ENCODE results near the gene LENG8.
"Not testable (repeated sequence)": the region's sequence is repeated elsewhere in the genome, so short reads cannot be mapped to it uniquely, and the experiment has no call there.

The LENG8 gene

GRCh38 chr19:54461613-54462012 lies 12.6 kb downstream of the LENG8 start:
- DNase-seq (ENCODE audit: low read depth in 3 of 3): no peak

DNA sequence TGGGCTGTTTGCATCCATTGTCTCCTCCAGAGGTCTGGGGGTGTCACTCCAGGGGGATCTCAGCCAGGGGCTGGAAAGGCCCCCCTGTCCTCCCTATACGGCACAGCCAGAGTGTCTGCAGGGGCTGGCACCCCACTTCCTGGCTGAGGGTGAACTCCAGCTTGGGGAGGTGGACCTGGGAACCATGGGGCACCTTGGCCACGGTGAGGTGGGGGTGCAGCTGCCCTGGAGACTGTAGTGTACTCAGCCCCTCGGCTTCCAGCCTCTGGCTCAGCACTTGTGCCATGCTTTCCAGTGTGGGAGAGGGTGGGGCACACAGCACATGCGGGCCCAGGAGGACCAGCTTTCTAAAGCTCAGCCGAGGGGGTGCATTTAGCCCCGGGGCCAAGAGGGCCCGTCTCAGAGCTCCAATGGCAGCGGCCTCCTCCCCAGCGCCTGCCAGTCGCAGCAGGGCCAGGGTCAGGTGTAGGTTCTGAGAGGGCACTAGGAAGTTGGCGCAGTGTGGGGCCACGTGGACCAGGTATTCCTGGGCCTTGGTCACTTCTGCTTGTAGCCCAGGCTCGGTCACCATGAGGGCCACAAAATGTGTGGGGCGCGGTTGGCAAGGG lies 13.2 kb downstream of the LENG8 start:
- no peak for DNase-seq (ENCODE audit: low read depth in 3 of 3)

- peak; percentile 38 to 46 (median 43) for DNase-seq (ENCODE audit: low read depth in 3 of 3)
Observed at GRCh38 chr19:54462655-54463530, 13.9 kb downstream of the LENG8 start.

DNA sequence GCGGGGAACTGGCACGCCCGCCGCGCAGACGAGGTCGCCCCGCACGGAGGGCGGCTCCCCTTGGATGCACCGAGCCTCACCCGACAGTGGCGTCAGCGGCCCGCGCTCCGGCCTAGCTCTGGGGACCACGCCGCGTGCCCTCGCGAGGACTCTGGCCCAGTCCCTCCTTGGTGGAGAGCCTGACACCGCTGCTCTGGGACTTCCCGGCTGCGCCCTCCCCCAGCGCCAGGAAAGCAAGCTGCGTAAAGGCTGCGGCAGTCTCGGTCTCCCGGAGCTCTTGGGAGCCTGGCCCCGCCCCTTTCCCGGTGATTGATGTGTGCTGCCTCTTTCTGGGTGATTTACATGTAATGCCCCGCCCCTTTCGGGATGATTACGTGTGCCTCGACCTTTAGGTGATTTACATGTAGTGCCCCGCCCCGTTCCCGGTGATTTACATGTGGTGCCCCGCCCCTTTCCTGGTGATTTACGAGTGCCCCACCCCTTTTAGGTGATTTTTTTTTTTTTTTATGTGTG lies 14.6 kb downstream of the LENG8 start, which contains the start of gene LENG9:
LENG9 (minus strand) TSS at position 248 of the 513 bp plus-strand sequence. CDS start 252 bp downstream, outside the sequence.
- peak; percentile 82 to 88 (median 87) for DNase-seq (ENCODE audit: low read depth in 3 of 3)

DNA sequence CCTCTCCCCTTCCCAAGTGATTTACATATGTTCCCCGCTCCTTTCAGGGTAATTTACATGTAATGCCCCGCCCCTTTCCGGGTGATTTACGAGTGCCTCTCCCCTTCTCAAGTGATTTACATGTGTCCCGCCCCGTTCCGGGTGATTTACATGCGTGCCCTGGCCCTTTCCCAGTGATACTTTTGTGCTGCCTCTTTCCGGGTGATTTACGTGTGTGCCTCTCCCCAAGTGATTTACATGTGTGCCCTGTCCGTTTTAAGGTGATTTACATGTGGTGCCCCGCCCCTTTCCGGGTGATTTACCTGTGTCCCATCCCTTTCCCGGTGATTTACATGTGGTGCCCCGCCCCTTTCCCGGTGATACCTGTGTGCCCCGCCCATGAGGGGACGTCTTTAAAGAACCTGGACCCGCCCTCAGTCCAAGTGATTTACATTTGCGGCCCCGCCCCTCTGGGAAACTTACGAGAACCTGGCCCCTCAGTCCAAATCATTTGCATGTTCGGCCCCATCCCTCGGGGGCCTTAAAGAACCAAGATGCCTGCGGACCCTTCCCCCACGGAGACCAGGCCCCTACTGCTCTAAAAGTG lies 15.1 kb downstream of the LENG8 start:
- DNase-seq (ENCODE audit: low read depth in 3 of 3): peak; percentile 64 to 68 (median 67)

- peak in 2 of 3 experiments; percentile 46 to 63 for DNase-seq (ENCODE audit: low read depth in 3 of 3)
Observed at GRCh38 chr19:54464630-54465425, 15.8 kb downstream of the LENG8 start.

GRCh38 chr19:54465426-54466109 lies 16.6 kb downstream of the LENG8 start:
- DNase-seq (ENCODE audit: low read depth in 3 of 3): no peak

DNA sequence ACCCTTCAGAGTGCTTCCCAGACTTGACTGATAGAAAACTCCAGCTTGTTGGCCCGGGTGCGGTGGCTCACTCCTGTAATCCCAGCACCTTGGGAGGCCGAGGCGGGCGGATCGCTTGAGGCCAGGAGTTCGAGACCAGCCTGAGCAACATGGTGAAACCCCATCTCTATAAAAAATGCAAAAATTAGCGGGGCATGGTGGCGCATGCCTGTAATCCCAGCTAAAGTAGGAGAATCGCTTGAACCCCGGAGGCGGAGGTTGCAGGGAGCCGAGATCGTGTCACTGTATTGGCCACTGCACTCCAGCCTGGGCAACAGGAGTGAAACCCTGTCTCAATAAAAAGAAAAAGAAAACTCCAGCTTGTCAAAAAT lies 17.1 kb downstream of the LENG8 start:
- DNase-seq (ENCODE audit: low read depth in 3 of 3): not testable (repeated sequence)

DNA sequence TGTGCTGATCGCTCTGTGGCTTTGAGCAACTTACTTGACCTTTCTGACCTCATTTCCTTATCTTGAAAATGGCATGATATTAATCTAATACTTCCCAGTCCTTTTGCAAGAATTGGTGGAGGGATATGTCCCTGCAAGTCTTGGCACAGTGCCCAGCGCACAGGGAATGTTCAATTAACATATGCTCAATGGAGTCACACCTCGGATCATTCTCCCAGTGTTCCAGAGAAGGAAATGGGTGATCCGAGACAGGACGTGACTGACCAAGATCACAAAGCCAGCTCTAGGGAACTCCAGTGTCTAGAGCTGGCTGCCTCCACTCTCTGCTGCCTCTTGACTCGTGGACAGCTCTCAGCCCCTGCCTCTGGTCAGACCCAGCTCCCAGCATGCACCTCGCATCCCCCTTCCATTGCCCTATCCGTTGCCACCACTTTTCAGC lies 20.5 kb downstream of the LENG8 start:
- no peak for DNase-seq (ENCODE audit: low read depth in 3 of 3)

GRCh38 chr19:54470276-54470887 lies 21.4 kb downstream of the LENG8 start:
- no peak for DNase-seq (ENCODE audit: low read depth in 3 of 3)

GRCh38 chr19:54470991-54471782 lies 22.2 kb downstream of the LENG8 start:
- DNase-seq (ENCODE audit: low read depth in 3 of 3): no peak

GRCh38 chr19:54473071-54473891 lies 24.3 kb downstream of the LENG8 start, which contains the start of gene CDC42EP5:
Gene CDC42EP5, minus strand, starts transcription at chr19:54473296. Its CDS starts 7,749 bp downstream, at chr19:54465547.
- no peak for DNase-seq (ENCODE audit: low read depth in 3 of 3)

DNA sequence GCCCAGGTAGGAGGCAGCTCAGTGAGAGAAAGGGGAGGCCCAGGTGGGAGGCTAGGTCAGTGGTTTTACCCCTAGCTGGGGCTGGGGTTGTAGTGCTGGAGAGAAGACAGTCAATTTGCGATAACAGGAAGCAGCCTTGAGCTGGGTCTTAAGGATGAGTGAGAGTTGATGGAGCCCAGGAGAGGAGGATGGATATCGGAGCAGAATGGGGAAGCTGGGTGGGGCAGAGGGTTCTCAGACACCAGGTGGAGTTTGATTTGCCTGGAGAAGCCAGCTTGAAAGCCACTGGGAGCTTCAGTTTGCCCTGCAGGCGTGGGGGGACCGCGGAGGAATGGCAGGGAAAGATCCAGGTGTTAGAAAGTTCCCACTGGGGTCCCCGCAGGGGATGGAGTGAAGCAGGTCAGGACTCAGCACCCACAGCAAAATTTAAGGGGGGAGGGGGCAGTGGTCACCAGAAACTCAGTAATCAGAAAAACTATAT lies 24.9 kb downstream of the LENG8 start:
- DNase-seq (ENCODE audit: low read depth in 3 of 3): no peak

DNA sequence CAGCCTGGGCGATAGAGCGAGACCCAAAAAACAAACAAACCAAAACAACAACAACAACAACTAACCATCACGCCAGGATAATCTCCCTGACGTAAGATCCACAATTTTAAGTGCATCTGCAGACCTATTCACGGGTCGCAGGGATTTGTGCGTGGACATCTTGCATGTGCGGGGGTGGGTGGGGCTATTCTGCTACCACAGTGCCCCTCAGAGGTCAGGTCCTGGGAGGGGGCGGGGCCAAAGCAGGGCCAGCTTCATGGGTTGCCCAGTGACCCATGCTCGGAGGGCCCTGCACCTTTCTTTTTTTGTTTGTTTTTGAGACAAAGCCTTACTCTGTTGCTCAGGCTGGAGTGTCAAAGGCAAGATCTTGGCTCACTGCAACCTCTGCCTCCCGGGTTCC lies 26.7 kb downstream of the LENG8 start:
- DNase-seq (ENCODE audit: low read depth in 3 of 3): no peak

DNA sequence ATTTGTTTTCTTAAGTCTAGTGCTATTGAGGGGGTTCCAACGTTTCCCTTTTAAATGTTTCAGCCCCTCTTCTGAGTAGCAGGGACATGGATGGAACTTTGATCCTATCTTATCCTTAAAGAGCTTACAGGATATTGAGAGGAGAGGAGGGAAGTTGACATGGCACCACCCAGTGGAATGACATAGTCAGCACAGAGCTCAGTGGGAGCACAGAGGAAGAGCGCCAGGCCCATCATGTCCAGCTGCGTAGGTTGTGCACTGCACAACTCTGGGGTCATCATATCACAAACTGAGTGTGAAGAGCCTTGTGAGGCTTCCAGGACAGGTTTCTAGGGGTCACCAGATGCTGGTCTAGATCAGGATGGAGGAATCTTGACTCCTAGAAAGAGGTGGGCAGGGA lies 28.7 kb downstream of the LENG8 start:
- DNase-seq (ENCODE audit: low read depth in 3 of 3): no peak

DNA sequence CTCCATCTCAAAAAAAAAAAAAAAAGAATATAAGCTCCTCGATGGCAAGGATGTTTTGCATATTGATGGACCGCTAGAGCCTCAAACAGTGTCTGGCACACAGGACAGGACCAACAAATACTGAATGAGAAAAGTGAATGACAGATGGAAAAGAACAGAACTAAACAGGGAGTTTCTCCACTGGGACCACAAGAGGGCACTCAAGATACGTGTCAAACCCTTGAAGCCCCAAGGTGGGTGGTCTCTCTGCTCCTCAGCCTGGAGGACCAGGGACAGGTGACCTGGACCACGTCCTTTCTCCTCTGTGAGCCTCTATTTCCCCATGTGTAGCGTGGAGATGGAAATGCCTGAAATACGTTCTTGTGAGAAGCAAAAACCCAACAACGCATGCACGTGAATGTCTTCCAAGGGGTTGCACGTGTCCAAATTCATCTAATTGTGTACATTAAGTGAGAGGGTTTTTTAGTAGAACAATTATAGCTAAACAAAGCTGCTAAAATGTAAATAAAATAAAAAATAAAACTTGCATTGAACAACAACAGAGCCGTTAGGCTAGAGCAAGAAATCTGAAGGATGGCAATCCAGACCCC lies 29.8 kb downstream of the LENG8 start:
- no peak for DNase-seq (ENCODE audit: low read depth in 3 of 3)

DNA sequence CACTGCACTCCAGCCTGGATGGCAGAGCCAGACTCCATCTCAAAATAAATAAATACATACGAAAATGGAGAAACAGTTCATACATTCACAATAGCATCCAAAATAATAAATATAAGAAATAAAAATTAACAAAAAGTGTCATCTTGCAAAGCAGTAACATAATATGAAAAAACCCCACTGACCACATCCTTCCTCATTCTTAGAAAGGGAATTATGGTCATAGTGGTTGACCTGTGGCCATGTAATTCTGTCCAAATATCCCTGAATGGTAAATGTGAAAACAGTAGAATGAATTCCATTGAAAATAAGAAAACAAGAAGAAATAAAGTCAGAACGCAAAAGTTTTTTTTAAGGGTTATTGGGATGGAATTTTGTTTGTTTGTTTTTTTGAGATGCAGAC lies 31.1 kb downstream of the LENG8 start:
- no peak for DNase-seq (ENCODE audit: low read depth in 3 of 3)

- DNase-seq (ENCODE audit: low read depth in 3 of 3): no peak
Observed at GRCh38 chr19:54481326-54481930, 32.4 kb downstream of the LENG8 start.
